ENCODE results near the gene C10orf90.

DNA sequence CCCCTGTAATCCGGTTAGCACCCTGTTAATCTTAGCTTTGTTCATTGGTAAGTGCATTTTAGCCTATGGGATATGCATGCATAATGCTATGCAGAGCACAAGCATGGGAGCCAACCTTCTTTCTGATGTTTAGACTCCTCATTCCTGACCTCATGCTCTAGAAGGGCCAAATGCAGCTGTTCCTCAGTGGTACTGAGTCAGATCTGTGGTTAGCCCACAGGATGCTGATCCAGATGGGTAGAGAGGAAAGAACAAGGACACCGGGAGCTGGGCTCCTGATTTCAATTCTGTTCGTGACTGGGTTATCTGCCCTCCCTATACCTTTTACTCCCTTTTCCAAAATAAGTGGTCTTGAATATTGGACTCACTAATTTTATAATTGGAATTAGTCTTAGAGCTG lies 31.7 kb upstream of the C10orf90 start:
- TF ChIP-seq, protein P1, sequence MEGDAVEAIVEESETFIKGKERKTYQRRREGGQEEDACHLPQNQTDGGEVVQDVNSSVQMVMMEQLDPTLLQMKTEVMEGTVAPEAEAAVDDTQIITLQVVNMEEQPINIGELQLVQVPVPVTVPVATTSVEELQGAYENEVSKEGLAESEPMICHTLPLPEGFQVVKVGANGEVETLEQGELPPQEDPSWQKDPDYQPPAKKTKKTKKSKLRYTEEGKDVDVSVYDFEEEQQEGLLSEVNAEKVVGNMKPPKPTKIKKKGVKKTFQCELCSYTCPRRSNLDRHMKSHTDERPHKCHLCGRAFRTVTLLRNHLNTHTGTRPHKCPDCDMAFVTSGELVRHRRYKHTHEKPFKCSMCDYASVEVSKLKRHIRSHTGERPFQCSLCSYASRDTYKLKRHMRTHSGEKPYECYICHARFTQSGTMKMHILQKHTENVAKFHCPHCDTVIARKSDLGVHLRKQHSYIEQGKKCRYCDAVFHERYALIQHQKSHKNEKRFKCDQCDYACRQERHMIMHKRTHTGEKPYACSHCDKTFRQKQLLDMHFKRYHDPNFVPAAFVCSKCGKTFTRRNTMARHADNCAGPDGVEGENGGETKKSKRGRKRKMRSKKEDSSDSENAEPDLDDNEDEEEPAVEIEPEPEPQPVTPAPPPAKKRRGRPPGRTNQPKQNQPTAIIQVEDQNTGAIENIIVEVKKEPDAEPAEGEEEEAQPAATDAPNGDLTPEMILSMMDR (IDR thresholded peaks at IDR 0.05; ENCODE audit: insufficient read depth, low read length, poor library complexity, severe bottlenecking) = no peak
- no peak for TF ChIP-seq EZH2phosphoT487 (conservative IDR thresholded peaks at IDR 0.05; ENCODE audit: low read length)

All from SU-DHL-6 (cell line).